Activated T-helper 1 cell treated with anti-CD3 and anti-CD28 coated beads, Interleukin-12 subunit alpha, Interleukin-12 subunit beta, Interleukin-2, Interleukin-4 antibody, amounts not matched to agents 30 ng/mL and 10 ng/mL and 1 ng/mL, durations not matched to agents 14 hours and 24 hours and 36 hours (primary cell): ENCODE measurements around the gene ABHD12. TPM values are rescaled to one million over a fixed set of nuclear protein-coding genes. Genes with fewer than 3 reads are reported as not detected.

Source experiments
- DNase-seq: peaks from one replicate; pipeline ENCODE4 v3.0.0; 2021; ENCODE audit warnings: low spot score
- H3K27ac Mint-ChIP-seq: one replicate; pipeline ENCODE4 v1.8.0; 2021; ENCODE audit warnings: mild to moderate bottlenecking, mixed read lengths
- H3K27me3 Mint-ChIP-seq: one replicate; pipeline ENCODE4 v1.8.0; 2022; ENCODE audit warnings: mild to moderate bottlenecking, moderate library complexity, mixed read lengths; ENCODE audit not compliant: insufficient read depth
- H3K36me3 Mint-ChIP-seq: one replicate; pipeline ENCODE4 v1.8.0; 2021; ENCODE audit warnings: low read depth, mixed read lengths
- H3K4me1 Mint-ChIP-seq: one replicate; pipeline ENCODE4 v1.8.0; 2021; ENCODE audit warnings: low read depth, mixed read lengths
- H3K4me3 Mint-ChIP-seq: one replicate; pipeline ENCODE4 v1.8.0; 2021; ENCODE audit warnings: mild to moderate bottlenecking, moderate library complexity, mixed read lengths
- H3K9me3 Mint-ChIP-seq: one replicate; pipeline ENCODE4 v1.8.0; 2021; ENCODE audit warnings: mixed read lengths
- intact Hi-C: fragments of 100-400 bp; cut with micrococcal nuclease; formaldehyde crosslinking; loops from one replicate; pipeline ENCODE4 v1.15.1; 2024
- total RNA-seq: library from RNA; stranded (reverse); gene quantifications from 2 replicates; pipeline ENCODE4 v1.2.3, GENCODE V29; 2022

Gene ABHD12
- total RNA-seq, 1 donor from 2014 or later, result 37.6 TPM

DNA sequence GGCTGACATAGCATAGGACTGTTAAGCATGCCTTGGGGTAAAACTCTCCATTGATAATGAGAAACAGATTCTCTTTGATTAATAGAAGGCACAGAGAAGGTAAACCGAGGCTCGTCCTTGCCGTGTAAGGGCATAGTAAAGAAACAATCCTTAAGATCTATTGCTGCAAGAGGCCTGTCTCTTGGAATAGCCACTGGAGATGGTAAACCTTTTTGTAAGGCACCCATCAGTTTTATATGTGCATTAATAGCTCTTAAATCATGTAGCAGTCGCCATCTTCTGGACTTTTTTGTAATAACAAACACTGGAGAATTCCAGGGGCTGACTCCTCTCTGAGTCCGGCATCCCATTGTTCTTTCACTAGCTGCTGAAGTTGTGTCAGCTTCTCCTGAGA is 8.4 kb upstream of the ABHD12 start:
- Mint-ChIP-seq H3K9me3 (peaks cover 13% of the 10 kb centered on the region), H3K27ac (no peak overlapping the region), H3K4me1 (no peaks in the 10 kb centered on the region), H3K27me3 (peaks cover 14% of the 10 kb centered on the region), H3K4me3 (no peak overlapping the region), H3K36me3 (no peaks in the 10 kb centered on the region)
- intact Hi-C loops, result loop anchor here (1.0 to 5.0 kb wide), 6 partner anchors 10 to 404 kb away; partner anchors contain the start of gene VSX1
- DNase-seq, result no peak

DNA sequence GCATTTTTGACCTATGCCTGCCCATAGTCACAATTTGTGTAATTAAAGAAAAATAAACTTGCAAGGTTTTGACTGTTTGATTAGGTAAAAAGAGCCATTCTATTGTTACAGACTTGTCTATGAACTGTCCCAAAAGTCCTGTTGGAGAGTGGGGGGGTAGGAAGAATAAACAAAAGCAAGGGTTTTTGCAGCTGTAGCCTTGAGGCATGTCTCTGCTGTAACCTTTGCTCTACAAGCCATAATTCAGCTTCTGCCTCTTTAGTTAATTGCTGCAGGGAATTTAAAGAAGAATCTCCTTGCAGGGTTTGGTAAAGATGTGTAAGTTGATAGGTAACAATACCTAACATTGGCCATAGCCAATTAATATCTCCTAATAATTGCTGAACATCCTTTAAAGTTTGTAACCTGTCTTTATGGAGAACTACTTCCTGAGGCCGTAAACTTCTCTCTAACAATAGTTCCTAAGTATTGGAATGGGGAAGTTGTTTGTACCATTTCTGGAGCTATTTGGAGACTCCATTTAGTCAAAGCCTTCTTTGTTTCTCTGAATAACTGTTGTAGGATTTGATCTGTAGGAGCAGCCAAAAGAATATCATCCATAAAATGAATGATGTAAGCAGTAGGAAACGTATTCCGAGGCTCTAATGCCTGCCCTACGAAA is 7.9 kb upstream of the ABHD12 start:
- H3K4me1 Mint-ChIP-seq, result no peaks in the 10 kb centered on the region
- no peak overlapping the region for H3K4me3 Mint-ChIP-seq
- peaks cover 15% of the 10 kb centered on the region for H3K27me3 Mint-ChIP-seq
- peaks cover 10% of the 10 kb centered on the region for H3K9me3 Mint-ChIP-seq
- DNase-seq, result no peak
- H3K36me3 Mint-ChIP-seq, result no peaks in the 10 kb centered on the region
- intact Hi-C loops, result loop anchor here (1.0 to 5.0 kb wide), 6 partner anchors 9 to 404 kb away; partner anchors contain the start of gene VSX1
- no peak overlapping the region for H3K27ac Mint-ChIP-seq

DNA sequence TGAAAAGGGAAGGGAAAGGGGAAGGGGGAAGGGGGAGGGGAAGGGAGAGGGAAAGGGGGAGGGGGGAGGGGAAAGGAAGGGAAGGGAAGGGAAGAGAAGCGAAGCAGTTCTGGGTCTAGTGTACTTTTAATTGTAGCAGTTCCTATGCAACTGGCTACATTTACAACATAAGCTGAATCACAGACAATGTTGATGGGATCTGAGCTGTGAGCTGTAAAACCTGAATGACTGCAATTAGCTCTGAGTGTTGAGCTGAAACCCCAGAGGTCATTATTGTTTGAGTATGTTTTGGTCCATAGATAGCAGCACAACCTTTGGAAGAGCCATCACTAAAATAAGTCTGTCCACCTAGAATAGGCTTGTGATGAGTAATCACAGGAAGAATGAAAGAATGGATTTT is 7.2 kb upstream of the ABHD12 start:
- intact Hi-C loops, result loop anchor here (2.0 to 5.0 kb wide), 2 partner anchors 316 to 403 kb away; partner anchors contain the start of gene VSX1
- Mint-ChIP-seq H3K36me3 (no peaks in the 10 kb centered on the region), H3K27ac (no peak overlapping the region)

DNA sequence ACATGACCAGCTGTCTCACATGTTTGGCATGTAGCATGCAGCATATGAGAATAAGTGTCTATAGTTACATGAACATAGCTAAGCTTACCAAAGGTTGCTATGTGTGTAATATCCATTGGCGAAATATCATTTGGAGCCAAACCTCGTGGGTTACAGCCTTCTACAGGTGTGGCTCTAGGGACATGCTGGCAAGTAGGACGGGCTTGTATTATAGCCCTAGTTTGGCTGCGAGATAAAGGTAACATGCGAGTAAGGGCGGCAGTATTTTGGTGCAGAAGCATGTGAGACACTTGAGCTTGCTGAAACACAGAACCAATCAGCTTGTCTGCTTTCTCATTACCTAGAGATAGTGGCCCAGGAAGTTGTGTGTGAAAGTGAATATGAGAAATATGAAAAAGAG is 6.5 kb upstream of the ABHD12 start:
- peaks cover 16% of the 10 kb centered on the region for H3K27me3 Mint-ChIP-seq
- no peaks in the 10 kb centered on the region for H3K36me3 Mint-ChIP-seq
- intact Hi-C loops, result loop anchor here (5.0 kb wide), 1 partner anchor 315 kb away; the partner anchor contains the start of gene VSX1
- H3K27ac Mint-ChIP-seq, result no peak overlapping the region
- H3K4me1 Mint-ChIP-seq, result no peaks in the 10 kb centered on the region
- no peak overlapping the region for H3K4me3 Mint-ChIP-seq
- no peak for DNase-seq
- H3K9me3 Mint-ChIP-seq, result no peaks in the 10 kb centered on the region

More for the DNA sequence above, 7.2 kb upstream of the ABHD12 start:
- Mint-ChIP-seq H3K27me3 (peaks cover 16% of the 10 kb centered on the region), H3K9me3 (peaks cover 6% of the 10 kb centered on the region), H3K4me3 (no peak overlapping the region), H3K4me1 (no peaks in the 10 kb centered on the region)
- no peak for DNase-seq

GRCh38 chr20:25394996-25395395 is 4.4 kb upstream of the ABHD12 start:
- Mint-ChIP-seq H3K27ac (no peak overlapping the region), H3K36me3 (no peaks in the 10 kb centered on the region), H3K4me1 (peaks cover 5% of the 10 kb centered on the region), H3K27me3 (peaks cover 16% of the 10 kb centered on the region), H3K4me3 (no peak overlapping the region), H3K9me3 (no peaks in the 10 kb centered on the region)
- no peak for DNase-seq
- intact Hi-C loops, result loop anchor here (5.0 kb wide), 2 partner anchors 313 to 448 kb away; partner anchors contain the start of genes CST7 and VSX1

DNA sequence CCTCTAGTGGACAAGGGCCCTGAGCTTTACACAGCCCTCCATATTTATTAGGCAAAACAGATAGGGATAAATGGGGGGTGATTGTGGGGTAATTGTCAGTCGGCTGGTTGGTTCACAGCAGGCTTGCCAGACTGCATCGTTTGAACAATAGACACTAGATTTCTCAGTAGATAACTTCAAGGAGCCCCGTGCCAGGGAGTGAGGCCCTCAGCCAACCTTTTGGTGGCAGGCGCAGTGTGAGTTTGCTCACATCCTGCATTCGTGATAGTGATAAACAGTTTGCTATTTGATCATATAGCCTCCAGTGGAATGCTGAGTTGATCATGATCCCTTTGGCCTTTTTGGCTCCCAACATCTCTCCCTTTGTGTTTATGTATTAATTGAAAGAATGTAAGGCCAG is 3.6 kb upstream of the ABHD12 start:
- Mint-ChIP-seq H3K9me3 (no peaks in the 10 kb centered on the region), H3K27me3 (peaks cover 15% of the 10 kb centered on the region), H3K36me3 (peaks cover 3% of the 10 kb centered on the region), H3K4me3 (no peak overlapping the region), H3K4me1 (peaks cover 10% of the 10 kb centered on the region), H3K27ac (no peak overlapping the region)
- intact Hi-C loops, result loop anchor here (5.0 kb wide), 1 partner anchor 447 kb away; the partner anchor contains the start of gene CST7
- DNase-seq, result no peak

DNA sequence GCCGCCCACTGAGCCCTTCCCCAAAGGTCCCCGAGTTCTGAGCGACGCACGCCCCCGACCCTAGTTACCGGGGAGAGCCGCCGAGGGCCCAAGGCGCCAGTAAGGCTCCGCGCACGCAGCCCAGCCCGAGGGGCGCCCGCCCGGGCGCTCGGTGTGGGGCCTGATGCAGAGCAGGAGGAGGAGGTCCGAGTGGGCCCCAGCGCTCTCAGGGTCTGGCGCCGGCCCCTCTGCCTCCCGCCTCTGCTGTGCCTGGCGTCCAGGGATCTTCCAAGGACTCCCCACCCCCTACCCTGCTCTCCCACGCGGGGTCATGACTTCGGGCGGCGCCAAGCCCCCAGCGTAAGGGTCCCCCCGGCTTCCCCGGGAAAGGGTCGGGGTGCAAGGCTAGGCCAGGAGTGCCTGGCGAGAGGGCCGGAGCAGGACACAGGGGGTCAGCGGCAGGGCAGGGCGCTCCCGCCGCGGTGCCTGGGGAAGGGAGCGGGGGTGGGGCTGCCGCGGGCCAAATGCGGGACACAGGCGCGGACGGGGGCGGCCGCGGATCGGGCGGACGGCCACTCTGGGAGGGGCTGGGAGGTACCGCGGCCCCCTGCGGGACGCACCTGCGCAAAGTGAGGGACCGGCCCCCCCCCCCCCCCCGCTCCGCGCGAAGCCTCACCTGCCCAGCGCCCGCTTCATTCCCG is 637 bp downstream of the ABHD12 start:
- peaks cover 8% of the 10 kb centered on the region for H3K36me3 Mint-ChIP-seq
- peaks cover 2% of the 10 kb centered on the region for H3K27me3 Mint-ChIP-seq
- H3K4me1 Mint-ChIP-seq, result peaks cover 18% of the 10 kb centered on the region
- DNase-seq, result no peak
- peak overlapping the region; percentile 70 for H3K27ac Mint-ChIP-seq
- intact Hi-C loops, result loop anchor here (1.0 to 5.0 kb wide), 10 partner anchors 9 to 443 kb away; partner anchors contain the start of genes ACSS1, CST7, ENTPD6 and GINS1
- peak overlapping the region; percentile 90 for H3K4me3 Mint-ChIP-seq
- H3K9me3 Mint-ChIP-seq, result no peaks in the 10 kb centered on the region

DNA sequence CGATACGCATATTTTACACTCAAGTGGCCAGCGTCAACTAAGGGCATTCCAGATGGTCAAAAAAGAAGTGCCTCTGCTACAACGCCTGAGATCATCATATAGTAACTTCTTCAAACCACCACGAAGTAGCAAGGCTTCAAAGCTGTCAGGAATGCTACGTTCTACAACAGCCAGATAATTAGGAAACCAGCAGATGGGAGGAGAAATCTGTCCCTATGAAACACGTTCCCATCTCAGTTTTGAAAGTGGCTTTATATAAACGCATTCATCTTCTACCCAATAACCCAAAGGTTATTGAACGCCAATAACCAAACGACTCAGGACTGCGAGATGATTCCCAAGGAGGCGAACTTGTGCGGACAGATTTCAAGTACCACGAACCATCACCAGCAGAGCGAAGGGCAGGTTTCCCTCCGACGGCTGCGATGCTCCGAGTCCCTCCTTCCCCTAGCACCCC is 1.2 kb downstream of the ABHD12 start:
- intact Hi-C loops, result loop anchor here (1.0 kb wide), 1 partner anchor 10 kb away; no protein-coding TSS in a partner anchor
- Mint-ChIP-seq H3K27me3 (peaks cover 2% of the 10 kb centered on the region), H3K4me3 (peak overlapping the region; percentile 90), H3K9me3 (no peaks in the 10 kb centered on the region), H3K36me3 (peaks cover 8% of the 10 kb centered on the region), H3K27ac (peak overlapping the region; percentile 70), H3K4me1 (peaks cover 18% of the 10 kb centered on the region)
- DNase-seq, result no peak

- Mint-ChIP-seq H3K27me3 (no peaks in the 10 kb centered on the region), H3K27ac (no peak overlapping the region), H3K36me3 (peaks cover 9% of the 10 kb centered on the region), H3K9me3 (no peaks in the 10 kb centered on the region), H3K4me1 (peaks cover 25% of the 10 kb centered on the region), H3K4me3 (no peak overlapping the region)
- DNase-seq, result no peak
- intact Hi-C loops, result no loop called here
These were observed 7.8 kb downstream of the ABHD12 start for GRCh38 chr20:25382704-25383370.

GRCh38 chr20:25380945-25381614 is 9.6 kb downstream of the ABHD12 start:
- Mint-ChIP-seq H3K4me3 (no peak overlapping the region), H3K27ac (no peak overlapping the region), H3K36me3 (peaks cover 9% of the 10 kb centered on the region), H3K27me3 (no peaks in the 10 kb centered on the region), H3K4me1 (peaks cover 25% of the 10 kb centered on the region), H3K9me3 (no peaks in the 10 kb centered on the region)
- intact Hi-C loops, result no loop called here
- DNase-seq, result no peak

- intact Hi-C loops, result no loop called here
- H3K27ac Mint-ChIP-seq, result no peak overlapping the region
- DNase-seq, result no peak
- peaks cover 29% of the 10 kb centered on the region for H3K4me1 Mint-ChIP-seq
- peaks cover 13% of the 10 kb centered on the region for H3K36me3 Mint-ChIP-seq
- H3K27me3 Mint-ChIP-seq, result no peaks in the 10 kb centered on the region
- no peak overlapping the region for H3K4me3 Mint-ChIP-seq
- no peaks in the 10 kb centered on the region for H3K9me3 Mint-ChIP-seq
These were observed 11.5 kb downstream of the ABHD12 start for GRCh38 chr20:25378884-25379733.
